Skeletal muscle tissue (tissue), 4 donors: Measurements from ENCODE around the gene TMEM116. TPM values are rescaled to one million over a fixed set of nuclear protein-coding genes. Genes with fewer than 3 reads are reported as not detected.
A peak's percentile ranks its signal among the peaks of the same experiment; 100 is the strongest.
"Not testable (repeated sequence)": the region's sequence is repeated elsewhere in the genome, so short reads cannot be mapped to it uniquely, and the experiment has no call there.

Experiments
- H3K27ac ChIP-seq: one replicate; pipeline ENCODE4 v1.7.0; 2013; ENCODE audit warnings: mild to moderate bottlenecking, low read depth, low read length, inconsistent platforms
- H3K27me3 ChIP-seq, 3 donors: one replicate each; pipeline ENCODE4 v1.7.0; 2013; ENCODE audit warnings: low read length in 3 of 3; ENCODE audit not compliant: control insufficient read depth in 3 of 3, insufficient read depth in 3 of 3
- H3K36me3 ChIP-seq, 3 donors: one replicate each; pipeline ENCODE4 v1.7.0; 2013; ENCODE audit warnings: low read length in 3 of 3; ENCODE audit not compliant: control insufficient read depth in 3 of 3, insufficient read depth in 3 of 3
- H3K4me1 ChIP-seq, 3 donors: one replicate each; pipeline ENCODE4 v1.7.0; 2013; ENCODE audit warnings: low read length in 3 of 3, mild to moderate bottlenecking in 3 of 3; ENCODE audit not compliant: control insufficient read depth in 3 of 3, insufficient read depth in 3 of 3
- H3K4me3 ChIP-seq, 3 donors: one replicate each; pipeline ENCODE4 v1.7.0; 2013; ENCODE audit warnings: low read length in 3 of 3
- H3K9ac ChIP-seq, 3 donors: one replicate each; pipeline ENCODE4 v1.7.0; 2013; ENCODE audit warnings: low read length in 3 of 3, mild to moderate bottlenecking in 3 of 3, moderate library complexity in 2 of 3, low read depth in 1 of 3
- H3K9me3 ChIP-seq, 3 donors: one replicate each; pipeline ENCODE4 v1.7.0; 2013; ENCODE audit warnings: low read length in 3 of 3; ENCODE audit not compliant: control insufficient read depth in 3 of 3
- total RNA-seq: library from RNA; depleted of rRNA; stranded (reverse); fragments of >200 nt; gene quantifications from one replicate; pipeline ENCODE4 v1.2.3, GENCODE V29; 2014
- donor health status: Osteomylitis.

Gene TMEM116
- total RNA-seq, 1 donor from 2014 or later = 37.6 TPM

- H3K27ac ChIP-seq = no peak overlapping the region
Measured at GRCh38 chr12:111998015-111998414, 14.9 kb downstream of the TMEM116 start.

GRCh38 chr12:111997300-111997699 is 15.7 kb downstream of the TMEM116 start:
- Histone ChIP-seq H3K9ac (no peak overlapping the region), H3K4me3 (no peak overlapping the region), H3K27me3 (no peaks in the 10 kb centered on the region), H3K27ac (no peak overlapping the region), H3K4me1 (peaks cover 0 to 2% (median 0%) of the 10 kb centered on the region in 3 donors), H3K36me3 (no peaks in the 10 kb centered on the region), H3K9me3 (no peaks in the 10 kb centered on the region)

More at GRCh38 chr12:111998015-111998414, 14.9 kb downstream of the TMEM116 start:
- Histone ChIP-seq H3K9me3 (no peaks in the 10 kb centered on the region), H3K27me3 (no peaks in the 10 kb centered on the region), H3K36me3 (no peaks in the 10 kb centered on the region), H3K4me1 (peaks cover 0 to 2% (median 0%) of the 10 kb centered on the region in 3 donors), H3K4me3 (no peak overlapping the region), H3K9ac (peak overlapping the region in 2 of 3 donors; percentile 10 to 57)

DNA sequence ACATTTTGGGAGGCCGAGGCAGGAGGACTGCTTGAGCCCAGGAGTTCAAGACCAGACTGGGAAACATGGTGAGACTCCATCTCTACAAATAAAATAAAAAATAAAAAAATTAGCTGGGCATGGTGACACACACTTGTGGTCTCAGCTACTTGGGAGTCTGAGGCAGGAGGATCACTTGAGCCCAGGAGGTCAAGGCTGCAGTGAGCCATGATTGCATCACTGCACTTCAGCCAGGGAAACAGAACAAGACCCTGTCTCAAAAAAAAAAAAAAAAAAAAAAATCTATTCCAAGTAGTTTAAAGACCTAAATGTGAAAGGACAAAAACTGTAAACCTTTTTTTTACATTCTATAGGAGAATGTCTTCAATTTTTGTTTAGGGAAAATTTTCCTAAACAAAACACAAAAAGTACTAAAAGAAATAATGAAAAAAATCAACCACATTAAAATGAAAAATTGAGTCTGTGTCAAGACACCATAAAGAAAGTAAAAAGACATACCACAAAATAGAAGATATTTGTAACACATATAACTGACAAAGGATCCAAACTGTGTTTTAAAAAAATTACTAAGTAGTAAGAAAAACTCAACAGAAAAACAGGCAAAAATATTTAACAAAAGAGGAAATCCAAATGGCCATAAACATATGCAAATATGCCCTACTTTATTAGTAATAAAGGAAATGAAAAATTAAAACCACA is 17.0 kb downstream of the TMEM116 start:
- no peaks in the 10 kb centered on the region for H3K9me3 ChIP-seq
- no peak overlapping the region for H3K27ac ChIP-seq
- H3K36me3 ChIP-seq = no peaks in the 10 kb centered on the region
- H3K27me3 ChIP-seq = no peaks in the 10 kb centered on the region
- no peak overlapping the region for H3K9ac ChIP-seq
- H3K4me1 ChIP-seq = peaks cover 0 to 2% (median 0%) of the 10 kb centered on the region in 3 donors
- no peak overlapping the region for H3K4me3 ChIP-seq

DNA sequence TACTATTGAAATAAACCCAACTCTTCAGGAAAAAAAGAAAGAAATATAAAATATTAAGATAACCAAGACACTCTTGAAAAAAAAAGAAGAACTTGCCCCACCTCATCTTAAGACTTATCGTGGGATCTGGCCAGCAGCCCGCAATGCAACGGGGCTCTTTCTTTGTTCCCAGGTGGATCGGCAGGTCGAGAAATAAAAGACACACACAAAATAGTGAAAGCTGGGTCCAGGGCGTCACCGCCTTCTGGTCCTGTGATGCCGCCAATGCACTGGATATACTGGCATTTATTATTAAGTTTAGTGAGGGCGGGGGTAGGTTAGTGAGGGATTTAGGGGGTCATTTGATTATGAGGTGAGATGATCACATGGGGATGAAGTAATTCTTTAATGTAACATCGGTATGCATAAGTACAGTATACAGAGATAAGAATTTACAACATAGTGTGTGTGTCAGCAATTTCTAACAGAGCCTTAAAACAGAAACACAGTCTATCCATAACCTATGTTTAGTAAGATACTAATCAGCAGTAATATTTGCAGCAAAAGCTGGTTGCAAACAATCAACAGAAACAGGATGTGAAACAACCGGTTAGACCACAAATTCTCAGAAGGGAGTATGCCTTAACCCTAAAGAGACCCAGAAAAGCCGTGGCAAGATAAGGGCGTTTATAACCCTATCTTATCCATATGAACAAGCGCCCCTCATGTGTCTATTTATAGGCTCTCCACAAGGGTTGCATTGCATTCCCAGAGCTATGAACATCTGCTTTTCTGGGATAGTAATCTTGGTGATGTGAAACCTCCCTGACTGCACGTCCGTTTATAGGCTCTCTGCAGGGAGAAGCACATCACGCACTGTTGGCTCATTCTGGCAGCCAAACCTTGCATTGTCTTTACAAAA is 18.5 kb downstream of the TMEM116 start:
- not testable (repeated sequence) for H3K9ac ChIP-seq, H3K27ac ChIP-seq, H3K4me1 ChIP-seq, H3K4me3 ChIP-seq, H3K27me3 ChIP-seq, H3K9me3 ChIP-seq, H3K36me3 ChIP-seq

DNA sequence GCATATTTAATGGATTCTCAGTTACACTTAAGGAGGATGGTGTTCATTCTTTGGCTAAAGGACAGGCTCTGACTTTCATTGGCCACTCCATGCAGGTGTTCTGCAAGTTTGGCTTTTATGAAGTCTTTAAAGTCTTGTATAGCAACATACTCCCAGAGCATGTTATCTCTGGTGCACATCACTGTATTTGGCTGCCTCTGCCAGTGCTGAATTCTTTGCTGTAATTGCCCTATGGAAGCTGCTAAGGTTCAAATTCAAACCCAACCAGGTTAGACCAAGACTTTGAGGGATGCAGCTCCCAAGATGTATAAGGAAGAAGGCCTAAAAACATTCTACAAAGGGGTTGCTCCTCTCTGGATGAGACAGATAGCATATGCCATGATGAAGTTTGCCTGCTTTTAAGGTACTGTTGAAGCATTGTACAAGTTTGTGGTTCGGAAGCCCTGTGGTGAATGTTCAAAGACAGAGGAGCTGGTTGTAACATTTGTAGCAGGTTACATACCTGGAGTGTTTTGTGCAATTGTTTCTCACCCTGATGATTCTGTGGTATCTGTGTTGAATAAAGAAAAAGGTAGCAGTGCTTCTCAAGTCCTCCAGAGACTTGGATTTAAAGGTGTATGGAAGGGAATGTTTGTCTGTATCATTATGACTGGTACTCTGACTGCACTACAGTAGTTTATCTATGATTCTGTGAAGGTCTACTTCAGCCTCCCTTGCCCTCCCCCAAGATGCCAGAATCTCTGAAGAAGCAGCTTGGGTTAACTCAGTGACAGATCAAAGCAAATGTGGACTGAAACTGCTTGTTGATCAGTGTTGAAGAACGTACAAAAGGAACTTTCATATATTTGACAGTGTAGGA is 19.4 kb downstream of the TMEM116 start:
- Histone ChIP-seq H3K27me3 (no peaks in the 10 kb centered on the region), H3K9ac (no peak overlapping the region), H3K36me3 (peaks cover 0 to 4% (median 0%) of the 10 kb centered on the region in 3 donors), H3K4me3 (no peak overlapping the region), H3K9me3 (no peaks in the 10 kb centered on the region), H3K4me1 (peaks cover 0 to 2% (median 0%) of the 10 kb centered on the region in 3 donors), H3K27ac (no peak overlapping the region)

DNA sequence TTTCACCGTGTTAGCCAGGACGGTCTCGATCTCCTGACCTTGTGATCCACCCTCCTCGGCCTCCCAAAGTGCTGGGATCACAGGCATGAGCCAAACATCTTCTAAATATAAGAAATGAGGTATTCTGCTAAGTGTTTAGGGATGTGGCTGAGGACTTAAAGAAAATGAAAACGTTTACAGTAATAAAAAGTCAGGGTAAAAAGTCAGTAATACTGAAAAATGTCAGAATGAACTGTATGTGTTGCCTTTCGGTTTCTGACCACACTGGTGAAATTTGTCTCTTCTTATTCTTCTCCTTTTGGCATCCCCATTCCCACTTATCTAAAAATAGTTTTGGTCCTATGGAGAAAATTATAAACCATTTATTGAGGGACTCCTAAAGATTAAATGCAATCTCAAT is 20.5 kb downstream of the TMEM116 start:
- H3K27me3 ChIP-seq = no peaks in the 10 kb centered on the region
- no peaks in the 10 kb centered on the region for H3K9me3 ChIP-seq
- peaks cover 0 to 4% (median 0%) of the 10 kb centered on the region in 3 donors for H3K36me3 ChIP-seq
- H3K9ac ChIP-seq = no peak overlapping the region
- no peak overlapping the region for H3K4me3 ChIP-seq
- H3K27ac ChIP-seq = no peak overlapping the region
- no peaks in the 10 kb centered on the region for H3K4me1 ChIP-seq

GRCh38 chr12:111991946-111992345 is 21.0 kb downstream of the TMEM116 start:
- H3K27ac ChIP-seq = no peak overlapping the region
- H3K4me3 ChIP-seq = no peak overlapping the region
- H3K36me3 ChIP-seq = peaks cover 0 to 4% (median 0%) of the 10 kb centered on the region in 3 donors
- no peaks in the 10 kb centered on the region for H3K9me3 ChIP-seq
- H3K4me1 ChIP-seq = no peaks in the 10 kb centered on the region
- no peaks in the 10 kb centered on the region for H3K27me3 ChIP-seq
- no peak overlapping the region for H3K9ac ChIP-seq

DNA sequence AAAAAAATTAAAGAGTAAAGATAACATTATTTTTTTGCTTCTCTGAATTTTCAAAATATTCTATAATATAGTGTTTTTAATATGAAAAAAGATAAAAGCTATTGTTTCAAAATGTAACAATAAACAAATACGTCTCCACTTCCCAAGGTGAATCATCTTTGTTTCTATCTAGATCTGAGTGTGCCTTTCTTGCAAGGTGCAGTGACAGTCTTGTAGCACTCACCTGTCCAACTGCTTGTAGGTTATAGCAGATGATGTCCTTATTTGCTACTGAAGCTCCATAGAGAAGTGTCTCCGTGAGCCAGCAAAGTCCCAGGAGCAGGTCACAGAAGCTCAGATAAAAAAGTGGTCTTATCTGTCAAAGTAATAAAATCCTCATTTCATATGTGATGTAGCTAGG is 21.4 kb downstream of the TMEM116 start:
- Histone ChIP-seq H3K27ac (no peak overlapping the region), H3K4me3 (no peak overlapping the region), H3K9me3 (no peaks in the 10 kb centered on the region), H3K27me3 (no peaks in the 10 kb centered on the region), H3K36me3 (peaks cover 0 to 4% (median 0%) of the 10 kb centered on the region in 3 donors), H3K9ac (no peak overlapping the region), H3K4me1 (no peaks in the 10 kb centered on the region)

GRCh38 chr12:111984820-111985219 is 28.1 kb downstream of the TMEM116 start:
- H3K36me3 ChIP-seq = peaks cover 0 to 4% (median 0%) of the 10 kb centered on the region in 3 donors
- H3K4me3 ChIP-seq = no peak overlapping the region
- H3K27ac ChIP-seq = no peak overlapping the region
- no peaks in the 10 kb centered on the region for H3K27me3 ChIP-seq
- no peak overlapping the region for H3K9ac ChIP-seq
- no peaks in the 10 kb centered on the region for H3K4me1 ChIP-seq
- no peaks in the 10 kb centered on the region for H3K9me3 ChIP-seq
